ENCODE measurements around the gene AIG1.
A peak's percentile ranks its signal among the peaks of the same experiment; 100 is the strongest.
"Not testable (repeated sequence)": the region's sequence is repeated elsewhere in the genome, so short reads cannot be mapped to it uniquely, and the experiment has no call there.

AIG1 gene

GRCh38 chr6:143221698-143222097, 161.0 kb downstream of the AIG1 start:
- DNase-seq: no peak
- intact Hi-C loops (cut with DNase I): no loop called here

DNA sequence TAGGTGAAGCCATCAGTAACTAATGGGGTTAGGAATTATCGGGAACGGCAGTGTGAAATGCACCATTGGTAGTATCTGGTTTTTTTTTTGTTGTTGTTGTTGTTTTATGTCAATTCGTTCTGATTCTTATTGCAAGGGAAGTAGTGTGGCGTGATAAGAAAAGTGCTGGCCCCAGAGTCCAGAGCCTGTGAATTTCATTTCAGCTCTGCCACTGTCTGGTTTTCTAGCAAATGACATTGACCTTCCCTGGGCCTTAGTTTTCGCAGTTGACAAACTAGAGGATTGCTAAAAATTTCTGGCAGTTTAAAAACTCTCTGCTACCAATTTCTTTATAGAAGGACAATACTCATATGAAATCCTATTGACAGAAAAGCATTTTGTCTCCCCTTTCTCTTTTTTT, 161.6 kb downstream of the AIG1 start:
- DNase-seq: no peak
- intact Hi-C loops (cut with DNase I): no loop called here

GRCh38 chr6:143222801-143223231, 162.1 kb downstream of the AIG1 start:
- intact Hi-C loops (cut with DNase I): no loop called here
- no peak for DNase-seq

DNA sequence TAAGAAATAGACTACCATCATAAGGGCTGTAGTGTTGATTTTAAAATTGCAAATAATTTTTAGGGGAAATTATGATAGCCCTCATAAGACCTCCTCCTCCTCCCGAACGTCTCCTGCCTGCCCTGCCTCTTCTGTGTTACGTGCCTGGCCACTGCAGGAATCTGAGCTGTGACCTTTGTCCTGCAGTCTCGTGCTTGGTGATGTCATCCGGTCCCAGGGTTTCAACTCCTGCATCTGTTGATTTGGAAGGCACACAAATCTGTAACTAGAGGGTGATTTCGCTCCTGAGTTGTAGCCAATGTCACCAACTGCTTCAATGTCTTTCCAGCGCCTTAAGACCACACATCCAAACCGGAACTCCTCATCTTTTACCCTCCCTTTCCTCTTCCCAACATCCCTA, 163.2 kb downstream of the AIG1 start:
- no peak for DNase-seq
- intact Hi-C loops (cut with DNase I): no loop called here

DNA sequence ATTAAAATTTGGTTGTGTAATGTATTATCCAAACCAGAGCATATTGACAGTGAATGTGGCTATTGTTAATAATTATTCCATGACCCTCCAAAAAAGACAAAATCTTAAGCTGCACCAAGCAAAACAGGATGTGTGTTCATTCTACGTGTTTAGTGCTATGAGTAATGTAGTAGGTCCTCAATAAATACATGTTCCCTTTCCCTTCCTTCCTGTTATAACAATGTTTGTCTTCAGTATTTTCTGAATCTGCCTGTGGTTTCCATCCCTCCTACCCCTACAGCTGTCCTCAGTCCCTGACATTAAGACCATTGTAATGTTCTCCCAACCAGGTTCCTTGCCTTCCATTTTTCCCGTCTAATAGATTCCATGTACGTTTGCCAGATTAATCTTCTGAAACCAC, 163.8 kb downstream of the AIG1 start:
- intact Hi-C loops (cut with DNase I): no loop called here
- no peak for DNase-seq

DNA sequence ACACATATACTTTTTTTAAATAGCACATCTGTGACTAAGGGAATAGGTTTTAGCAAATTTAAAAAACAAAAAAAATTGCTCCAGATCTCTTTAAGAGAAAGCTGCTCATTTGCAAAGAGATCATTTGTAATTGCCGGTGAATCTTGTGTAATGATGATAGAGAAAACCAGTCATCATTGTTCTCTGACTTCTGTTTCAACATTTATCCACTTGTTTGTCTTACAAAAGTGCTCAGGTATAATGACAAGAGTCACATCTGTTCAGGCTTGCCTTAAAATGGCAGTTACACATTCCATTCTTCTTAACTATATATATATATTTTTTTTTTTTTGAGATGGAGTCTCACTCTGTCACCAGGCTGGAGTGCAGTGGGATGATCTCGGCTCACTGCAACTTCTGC, 165.2 kb downstream of the AIG1 start:
- intact Hi-C loops (cut with DNase I): no loop called here
- no peak for DNase-seq

GRCh38 chr6:143227675-143228074, 167.0 kb downstream of the AIG1 start:
- no peak for DNase-seq
- intact Hi-C loops (cut with DNase I): no loop called here

GRCh38 chr6:143229400-143229799, 168.7 kb downstream of the AIG1 start:
- intact Hi-C loops (cut with DNase I): no loop called here
- no peak for DNase-seq

DNA sequence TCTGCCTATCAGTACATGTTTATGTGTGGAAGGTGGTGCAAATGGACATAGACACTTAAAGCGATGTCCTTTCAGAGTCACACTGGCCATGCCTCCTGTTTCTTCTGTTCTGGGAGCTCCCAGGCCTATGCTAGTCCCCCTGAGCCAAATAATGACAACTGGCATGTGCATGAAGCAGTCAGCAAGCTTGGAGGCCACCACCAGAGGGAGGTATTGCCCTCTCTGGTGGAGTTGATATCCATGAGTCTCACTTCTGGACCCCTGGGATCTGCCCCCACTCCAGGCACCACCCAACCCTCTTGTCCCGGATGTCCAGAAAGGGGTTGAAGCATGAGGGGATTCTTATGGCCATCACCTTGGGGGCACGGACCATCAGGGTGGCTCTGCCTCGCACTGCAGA, 172.2 kb downstream of the AIG1 start:
- intact Hi-C loops (cut with DNase I): no loop called here
- peak in 3 of 10 donors; percentile 3 to 80 (median 21) for DNase-seq

- intact Hi-C loops (cut with DNase I): no loop called here
- no peak for DNase-seq
These were observed 173.0 kb downstream of the AIG1 start for GRCh38 chr6:143233554-143234285.

DNA sequence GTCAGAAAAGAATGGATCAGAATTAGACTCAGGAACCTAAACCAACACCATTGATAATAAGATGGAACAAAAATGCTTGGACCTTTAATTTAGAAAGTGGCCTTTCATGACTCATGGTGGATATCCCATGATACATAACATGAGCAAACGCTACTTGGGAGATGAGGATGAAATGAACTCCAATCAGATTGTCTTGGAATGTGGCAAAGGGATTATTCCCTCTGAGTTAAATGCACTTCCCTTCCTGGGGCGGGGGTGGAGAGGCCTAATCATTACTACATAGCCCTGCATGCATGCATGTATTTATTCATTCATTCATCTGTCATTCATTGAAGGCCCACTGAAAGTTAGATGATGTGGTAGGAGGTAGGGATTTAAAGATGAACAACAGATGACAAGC, 174.0 kb downstream of the AIG1 start:
- intact Hi-C loops (cut with DNase I): no loop called here
- DNase-seq: no peak

GRCh38 chr6:143236151-143236798, 175.6 kb downstream of the AIG1 start:
- intact Hi-C loops (cut with DNase I): no loop called here
- DNase-seq: peak in 1 of 10 donors; percentile 76

- intact Hi-C loops (cut with DNase I): no loop called here
- DNase-seq: no peak
These were observed 177.6 kb downstream of the AIG1 start for GRCh38 chr6:143238306-143238705.

DNA sequence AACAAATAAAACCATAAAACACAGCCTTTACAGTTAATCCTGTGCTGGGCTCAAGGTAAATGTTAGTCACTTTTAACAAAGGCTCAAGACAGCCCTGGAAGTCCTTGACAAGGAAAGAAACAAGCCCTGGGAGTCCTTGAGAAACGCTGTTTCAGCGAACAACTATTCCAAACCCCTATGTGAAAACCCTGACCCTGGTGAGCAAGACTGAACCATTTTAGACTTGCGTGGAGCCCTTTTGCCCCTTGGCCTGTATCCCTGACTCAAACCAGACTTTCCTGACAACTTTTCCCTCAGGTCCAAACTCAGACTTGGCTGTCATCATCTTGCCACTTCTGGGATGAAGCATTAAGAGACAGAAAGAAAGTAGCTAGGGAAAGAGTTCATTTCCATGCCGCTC, 180.4 kb downstream of the AIG1 start:
- no peak for DNase-seq
- intact Hi-C loops (cut with DNase I): no loop called here

GRCh38 chr6:143241911-143242310, 181.2 kb downstream of the AIG1 start:
- DNase-seq: no peak
- intact Hi-C loops (cut with DNase I): no loop called here

- DNase-seq: no peak
- intact Hi-C loops (cut with DNase I): no loop called here
These were observed 183.1 kb downstream of the AIG1 start for GRCh38 chr6:143243786-143244185.

- intact Hi-C loops (cut with DNase I): no loop called here
These were observed 185.0 kb downstream of the AIG1 start for GRCh38 chr6:143245656-143246055.

GRCh38 chr6:143246166-143246775, 185.6 kb downstream of the AIG1 start:
- intact Hi-C loops (cut with DNase I); DNase-seq: not testable (repeated sequence)

More at GRCh38 chr6:143245656-143246055, 185.0 kb downstream of the AIG1 start:
- DNase-seq: no peak

DNA sequence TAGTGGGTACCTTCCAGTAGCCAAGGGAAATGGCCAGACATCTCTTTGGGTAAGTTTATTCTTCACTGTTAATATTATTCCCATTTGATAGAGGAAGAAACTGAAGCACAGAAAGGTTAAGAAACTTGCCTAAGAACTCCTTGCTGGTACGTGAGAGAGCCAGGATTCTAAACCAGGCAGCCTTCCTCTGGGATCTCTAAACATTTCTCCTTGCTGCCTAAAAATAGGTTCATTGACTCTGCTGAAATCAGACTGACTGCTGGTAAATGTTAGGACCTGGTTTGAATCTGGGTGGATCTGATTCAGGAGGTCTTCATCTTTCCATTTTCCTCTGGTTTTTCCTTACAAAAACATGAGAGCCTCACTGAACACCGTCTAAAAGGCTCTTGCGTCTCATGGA, 186.9 kb downstream of the AIG1 start:
- no peak for DNase-seq
- intact Hi-C loops (cut with DNase I): no loop called here

GRCh38 chr6:143248359-143248758, 187.7 kb downstream of the AIG1 start:
- intact Hi-C loops (cut with DNase I): no loop called here

GRCh38 chr6:143251288-143251687, 190.6 kb downstream of the AIG1 start:
- intact Hi-C loops (cut with DNase I): no loop called here
- DNase-seq: no peak

More at GRCh38 chr6:143248359-143248758, 187.7 kb downstream of the AIG1 start:
- no peak for DNase-seq

- intact Hi-C loops (cut with DNase I): no loop called here
- no peak for DNase-seq
These were observed 192.3 kb downstream of the AIG1 start for GRCh38 chr6:143252961-143253360.

All from posterior cingulate gyrus (tissue), 11 donors.